Ectodermal cell (in vitro differentiated cells): ENCODE data around the gene CHRNB1.

Source experiments
- H3K27ac ChIP-seq: 2 replicates; pipeline ENCODE4 v1.7.0; 2013; ENCODE audit warnings: mild to moderate bottlenecking, low read depth, low read length; ENCODE audit not compliant: insufficient read depth, poor library complexity, severe bottlenecking
- H3K27me3 ChIP-seq: 2 replicates; pipeline ENCODE4 v1.7.0; 2013; ENCODE audit warnings: mild to moderate bottlenecking, low read length; ENCODE audit not compliant: insufficient read depth, control insufficient read depth, poor library complexity, severe bottlenecking
- H3K36me3 ChIP-seq: one replicate; pipeline ENCODE4 v1.7.0; 2013; ENCODE audit warnings: low read length; ENCODE audit not compliant: control insufficient read depth, insufficient read depth
- H3K4me1 ChIP-seq: one replicate; pipeline ENCODE4 v1.7.0; 2013; ENCODE audit warnings: low read length; ENCODE audit not compliant: control insufficient read depth, insufficient read depth
- H3K4me3 ChIP-seq: 2 replicates; pipeline ENCODE4 v1.7.0; 2013; ENCODE audit warnings: low read depth, low read length, control low read depth; ENCODE audit not compliant: insufficient read depth
- H3K9me3 ChIP-seq: 2 replicates; pipeline ENCODE4 v1.7.0; 2013; ENCODE audit warnings: mild to moderate bottlenecking, low read length, moderate library complexity; ENCODE audit not compliant: control insufficient read depth
- WGBS, 2 experiments: methylation state at CpG; one replicate each; pipeline ENCODE4 v1.1.7; 2013; ENCODE audit warnings: missing lambda C conversion rate in 2 of 2; 5-methylcytosine and 5-hydroxymethylcytosine counted together

The CHRNB1 gene

DNA sequence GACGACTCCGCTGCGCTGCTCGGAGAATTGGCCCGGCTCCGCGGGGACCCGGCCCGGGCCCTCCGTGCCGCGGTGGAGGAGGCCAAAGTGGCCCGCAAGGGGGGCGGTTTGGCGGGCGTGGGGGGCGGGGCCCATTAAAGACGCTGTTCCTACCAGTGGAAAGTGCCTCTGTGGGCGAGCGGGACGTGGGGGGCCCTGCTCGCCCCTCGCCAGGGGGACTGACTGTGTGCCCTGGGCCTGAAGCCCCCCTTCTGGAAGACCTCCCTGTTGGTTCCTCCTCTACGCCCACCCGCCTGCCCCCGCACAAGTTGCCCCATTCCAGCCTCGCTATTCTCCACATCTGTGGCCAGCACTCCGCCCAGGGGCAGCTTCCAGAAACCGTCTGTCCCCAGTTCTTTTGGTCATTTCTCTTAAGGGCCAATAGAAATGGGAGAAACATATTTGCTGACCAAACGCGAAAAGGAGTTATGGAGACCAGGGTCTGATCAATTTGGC is 7.4 kb upstream of the CHRNB1 start:
- no peak overlapping the region for H3K27ac ChIP-seq
- H3K27me3 ChIP-seq: peaks cover 59% of the 10 kb centered on the region
- H3K36me3 ChIP-seq: no peaks in the 10 kb centered on the region
- H3K4me1 ChIP-seq: peaks cover 22% of the 10 kb centered on the region
- WGBS, 2 experiments: 8 to 10% methylated on average over 31 of the region's 31 CpGs
- H3K9me3 ChIP-seq: no peaks in the 10 kb centered on the region
- peak overlapping the region; percentile 41 for H3K4me3 ChIP-seq

DNA sequence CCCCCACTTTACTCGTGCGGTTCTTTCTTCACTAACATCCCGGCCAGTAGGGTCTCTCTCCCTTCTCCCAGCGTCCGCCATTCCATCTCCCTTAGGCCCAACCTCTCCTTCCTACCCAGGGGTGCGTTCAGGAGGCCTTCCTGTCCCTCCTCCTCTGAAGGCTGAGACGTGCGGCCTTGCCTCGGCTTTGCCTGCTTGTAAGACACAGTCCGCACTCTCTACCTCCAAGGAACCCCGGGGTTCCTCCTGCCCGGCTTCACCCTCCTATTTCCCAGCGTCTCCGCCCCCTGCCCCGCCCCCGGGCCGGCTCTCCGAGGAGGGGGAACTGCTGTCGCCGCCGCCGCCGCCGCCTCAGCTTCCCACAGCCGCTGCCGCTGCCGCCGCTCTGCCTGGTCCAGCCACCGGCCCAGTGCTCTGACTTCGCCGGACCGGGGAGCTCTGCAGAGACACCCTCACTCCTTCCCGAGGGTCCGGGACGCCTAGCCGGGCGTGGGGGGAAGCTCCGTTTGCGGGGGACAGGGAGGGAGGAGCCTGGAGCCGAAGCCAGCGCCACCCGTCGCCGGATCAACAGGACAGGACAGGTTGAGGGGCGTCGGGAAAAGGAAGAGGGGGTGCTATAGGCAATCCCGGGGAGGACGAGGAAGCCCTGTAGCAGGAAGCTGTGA is 6.8 kb upstream of the CHRNB1 start:
- peak overlapping the region; percentile 41 for H3K4me3 ChIP-seq
- no peaks in the 10 kb centered on the region for H3K9me3 ChIP-seq
- H3K27ac ChIP-seq: no peak overlapping the region
- peaks cover 22% of the 10 kb centered on the region for H3K4me1 ChIP-seq
- peaks cover 61% of the 10 kb centered on the region for H3K27me3 ChIP-seq
- WGBS, 2 experiments: 2% methylated on average over 48 of the region's 48 CpGs
- no peaks in the 10 kb centered on the region for H3K36me3 ChIP-seq

DNA sequence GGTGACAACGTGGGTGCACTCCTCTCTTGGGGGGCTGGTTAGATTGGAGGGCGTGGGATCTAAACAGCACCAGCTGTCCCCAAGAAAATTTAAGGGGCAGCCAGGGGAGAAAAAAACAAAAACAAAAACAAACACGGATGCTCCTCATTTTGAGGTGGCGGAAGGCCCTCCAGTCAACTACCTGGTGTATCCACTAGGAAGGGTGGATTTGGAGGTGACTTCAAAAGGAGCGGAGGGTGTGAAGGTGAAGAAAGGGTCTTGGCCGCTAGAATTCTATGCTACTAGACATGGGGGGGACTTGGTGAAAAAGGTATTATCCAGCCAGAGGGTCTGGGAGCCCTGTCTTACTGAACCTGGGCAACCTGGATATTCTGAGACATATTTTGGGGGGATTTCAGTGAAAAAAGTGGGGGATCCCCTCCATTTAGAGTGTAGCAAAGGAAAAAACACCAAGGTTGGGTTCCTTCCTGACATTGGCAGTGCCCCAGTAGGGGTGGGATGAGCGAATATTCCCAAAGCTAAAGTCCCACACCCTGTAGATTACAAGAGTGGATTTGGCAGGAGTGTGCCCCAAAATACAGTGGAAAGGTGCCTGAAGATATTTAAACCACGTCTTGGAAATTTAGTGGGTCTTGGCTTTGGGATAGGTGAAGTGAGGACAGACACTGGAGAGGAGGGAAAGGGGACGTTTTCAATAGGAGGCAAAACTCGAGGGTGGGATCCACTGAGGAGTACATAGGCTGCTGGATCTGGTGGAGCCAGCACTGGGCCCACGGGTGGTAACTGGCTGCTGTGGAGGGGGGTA is 6.0 kb upstream of the CHRNB1 start:
- H3K4me1 ChIP-seq: peaks cover 22% of the 10 kb centered on the region
- peak overlapping the region; percentile 41 for H3K4me3 ChIP-seq
- H3K27me3 ChIP-seq: peaks cover 62% of the 10 kb centered on the region
- H3K9me3 ChIP-seq: no peaks in the 10 kb centered on the region
- H3K36me3 ChIP-seq: no peaks in the 10 kb centered on the region
- 28 to 31% methylated on average over 11 of the region's 11 CpGs for WGBS, 2 experiments
- H3K27ac ChIP-seq: no peak overlapping the region

DNA sequence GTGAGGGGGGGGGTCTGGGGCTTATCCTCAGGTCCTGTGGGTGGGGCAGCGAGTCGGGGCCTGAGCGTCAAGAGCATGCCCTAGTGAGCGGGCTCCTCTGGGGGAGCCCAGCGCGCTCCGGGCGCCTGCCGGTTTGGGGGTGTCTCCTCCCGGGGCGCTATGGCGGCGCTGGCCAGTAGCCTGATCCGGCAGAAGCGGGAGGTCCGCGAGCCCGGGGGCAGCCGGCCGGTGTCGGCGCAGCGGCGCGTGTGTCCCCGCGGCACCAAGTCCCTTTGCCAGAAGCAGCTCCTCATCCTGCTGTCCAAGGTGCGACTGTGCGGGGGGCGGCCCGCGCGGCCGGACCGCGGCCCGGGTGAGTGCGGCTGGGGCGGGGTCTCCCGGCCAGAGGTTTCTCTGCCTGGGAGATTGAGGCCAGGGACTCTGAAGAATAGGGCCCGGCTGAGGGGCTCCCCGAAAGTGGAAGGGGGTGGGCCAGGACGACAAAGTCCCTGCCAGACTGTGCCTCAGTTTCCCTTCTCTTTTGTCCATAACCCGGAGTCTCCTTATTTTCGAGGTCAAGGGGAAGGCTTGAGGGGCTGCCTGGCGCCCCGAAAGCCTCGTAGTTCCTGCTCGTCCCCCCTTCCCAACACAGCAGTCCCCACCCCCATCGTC is 5.3 kb upstream of the CHRNB1 start, which contains the start of gene FGF11:
Gene FGF11 (plus strand): TSS at position 51 of the 651 bp plus-strand sequence. CDS start 109 bp downstream, at position 160.
- Histone ChIP-seq H3K36me3 (no peaks in the 10 kb centered on the region), H3K27ac (peak within 1 kb of the TSS; percentile 79), H3K27me3 (peaks cover 69% of the 10 kb centered on the region)

DNA sequence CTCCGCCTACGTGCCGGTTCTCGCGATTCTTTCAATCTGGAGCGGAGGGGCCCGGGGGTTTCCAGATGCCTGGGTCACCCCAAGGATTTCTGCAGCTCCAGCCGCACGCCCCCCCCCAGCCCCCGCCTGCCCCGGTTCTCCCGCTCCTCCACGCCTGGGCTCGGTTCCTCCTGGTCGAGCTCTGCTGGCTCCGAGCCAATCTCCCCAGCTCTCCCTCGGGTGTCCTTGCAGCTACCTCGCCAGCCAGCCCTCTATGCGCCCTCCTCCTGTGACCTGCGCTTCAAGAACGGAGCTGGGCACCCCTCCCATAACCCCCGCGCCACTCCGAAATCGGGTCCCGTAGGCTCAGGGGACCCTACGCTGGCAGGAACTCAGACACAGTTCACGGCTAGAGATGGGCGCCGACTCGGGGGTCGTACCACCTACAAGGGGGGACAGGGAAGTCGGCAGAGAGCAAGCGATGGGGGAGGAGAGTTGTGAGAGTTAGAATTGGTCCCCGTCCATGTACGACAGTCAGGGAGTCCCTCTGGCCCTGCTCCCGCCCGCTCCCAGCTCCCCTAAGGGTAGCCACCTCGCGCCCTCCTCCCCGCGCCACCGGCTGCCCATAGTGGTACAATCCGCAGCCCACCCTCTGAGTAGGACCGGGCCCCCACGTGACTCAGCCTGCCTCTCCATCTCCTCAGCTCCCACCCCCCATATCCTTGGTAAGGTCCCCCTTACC is 4.6 kb upstream of the CHRNB1 start:
- Histone ChIP-seq H3K4me1 (peaks cover 27% of the 10 kb centered on the region), H3K27me3 (peaks cover 68% of the 10 kb centered on the region), H3K27ac (peak overlapping the region; percentile 79), H3K36me3 (no peaks in the 10 kb centered on the region), H3K9me3 (no peaks in the 10 kb centered on the region), H3K4me3 (peak overlapping the region; percentile 74)
- WGBS, 2 experiments: 0% methylated on average over 46 of the region's 46 CpGs

More for the DNA sequence above, 5.3 kb upstream of the CHRNB1 start, which contains the start of gene FGF11:
- H3K4me3 ChIP-seq: peak within 1 kb of the TSS; percentile 74
- H3K9me3 ChIP-seq: no peaks in the 10 kb centered on the region
- peaks cover 27% of the 10 kb centered on the region for H3K4me1 ChIP-seq
- WGBS, 2 experiments: 1 to 2% methylated on average over 50 of the region's 50 CpGs

DNA sequence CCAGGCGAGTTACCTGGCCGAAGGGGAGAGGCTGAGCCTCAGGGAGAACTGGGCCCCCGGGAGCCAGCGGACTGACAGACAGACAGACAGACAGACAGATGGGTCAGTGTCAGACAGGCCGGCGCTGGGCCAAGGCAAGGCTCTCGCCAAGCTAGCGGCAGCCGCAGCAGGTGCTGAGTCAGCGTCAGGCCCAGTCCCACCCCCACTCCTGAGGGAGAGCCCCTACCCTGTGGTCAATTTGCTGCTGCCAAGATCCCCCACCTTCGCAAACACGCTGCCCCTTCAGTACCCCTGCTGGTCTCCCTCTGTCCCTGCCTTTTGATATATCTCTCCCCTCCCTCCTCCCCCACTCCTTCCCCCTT is 4.0 kb upstream of the CHRNB1 start:
- Histone ChIP-seq H3K27ac (no peak overlapping the region), H3K4me3 (peak overlapping the region; percentile 74), H3K36me3 (no peaks in the 10 kb centered on the region), H3K27me3 (peaks cover 63% of the 10 kb centered on the region), H3K4me1 (peaks cover 27% of the 10 kb centered on the region), H3K9me3 (no peaks in the 10 kb centered on the region)
- 0 to 1% methylated on average over 12 of the region's 12 CpGs for WGBS, 2 experiments

DNA sequence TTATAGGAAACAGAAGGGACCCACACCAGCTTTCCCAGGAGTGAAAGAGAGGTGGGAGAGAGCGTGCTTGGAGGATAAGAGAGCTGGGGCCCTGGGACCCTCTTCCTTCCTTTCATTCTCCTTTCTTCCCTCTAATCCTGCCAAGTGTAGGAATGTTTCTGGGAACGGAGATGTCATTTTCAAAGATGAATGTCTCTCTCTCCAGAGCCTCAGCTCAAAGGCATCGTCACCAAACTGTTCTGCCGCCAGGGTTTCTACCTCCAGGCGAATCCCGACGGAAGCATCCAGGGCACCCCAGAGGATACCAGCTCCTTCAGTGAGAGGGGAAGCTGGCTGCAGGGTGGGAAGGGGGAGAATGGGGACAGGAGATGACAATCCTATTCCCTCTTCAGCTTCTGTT is 3.6 kb upstream of the CHRNB1 start:
- peaks cover 58% of the 10 kb centered on the region for H3K27me3 ChIP-seq
- no peak overlapping the region for H3K27ac ChIP-seq
- peaks cover 31% of the 10 kb centered on the region for H3K4me1 ChIP-seq
- no peak overlapping the region for H3K4me3 ChIP-seq
- H3K36me3 ChIP-seq: no peaks in the 10 kb centered on the region
- 34 to 38% methylated on average over 6 to 7 of the region's 7 CpGs for WGBS, 2 experiments
- no peaks in the 10 kb centered on the region for H3K9me3 ChIP-seq

DNA sequence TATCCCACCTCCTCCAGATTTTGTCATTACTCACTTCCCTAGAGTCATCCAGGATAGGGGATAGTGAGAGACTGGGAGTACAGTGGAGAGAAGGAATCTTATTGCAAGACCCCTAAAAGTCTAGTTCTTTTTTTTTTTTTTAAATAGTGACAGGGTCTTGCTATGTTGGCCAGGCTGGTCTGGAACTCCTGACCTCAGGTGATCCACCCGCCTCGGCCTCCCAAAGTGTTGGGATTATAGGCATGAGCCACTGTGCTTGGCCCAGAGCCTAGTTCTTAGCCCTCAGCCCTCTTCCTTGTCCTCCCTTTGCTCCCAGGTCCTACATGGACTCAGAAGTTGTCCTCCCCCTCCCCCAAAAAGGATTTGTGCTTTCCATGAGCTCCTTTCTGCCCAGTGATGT is 2.7 kb upstream of the CHRNB1 start:
- H3K27ac ChIP-seq: no peak overlapping the region
- peaks cover 50% of the 10 kb centered on the region for H3K27me3 ChIP-seq
- peaks cover 40% of the 10 kb centered on the region for H3K4me1 ChIP-seq
- no peaks in the 10 kb centered on the region for H3K9me3 ChIP-seq
- no peaks in the 10 kb centered on the region for H3K36me3 ChIP-seq
- no peak overlapping the region for H3K4me3 ChIP-seq
- 86 to 94% methylated on average over 2 of the region's 2 CpGs for WGBS, 2 experiments

DNA sequence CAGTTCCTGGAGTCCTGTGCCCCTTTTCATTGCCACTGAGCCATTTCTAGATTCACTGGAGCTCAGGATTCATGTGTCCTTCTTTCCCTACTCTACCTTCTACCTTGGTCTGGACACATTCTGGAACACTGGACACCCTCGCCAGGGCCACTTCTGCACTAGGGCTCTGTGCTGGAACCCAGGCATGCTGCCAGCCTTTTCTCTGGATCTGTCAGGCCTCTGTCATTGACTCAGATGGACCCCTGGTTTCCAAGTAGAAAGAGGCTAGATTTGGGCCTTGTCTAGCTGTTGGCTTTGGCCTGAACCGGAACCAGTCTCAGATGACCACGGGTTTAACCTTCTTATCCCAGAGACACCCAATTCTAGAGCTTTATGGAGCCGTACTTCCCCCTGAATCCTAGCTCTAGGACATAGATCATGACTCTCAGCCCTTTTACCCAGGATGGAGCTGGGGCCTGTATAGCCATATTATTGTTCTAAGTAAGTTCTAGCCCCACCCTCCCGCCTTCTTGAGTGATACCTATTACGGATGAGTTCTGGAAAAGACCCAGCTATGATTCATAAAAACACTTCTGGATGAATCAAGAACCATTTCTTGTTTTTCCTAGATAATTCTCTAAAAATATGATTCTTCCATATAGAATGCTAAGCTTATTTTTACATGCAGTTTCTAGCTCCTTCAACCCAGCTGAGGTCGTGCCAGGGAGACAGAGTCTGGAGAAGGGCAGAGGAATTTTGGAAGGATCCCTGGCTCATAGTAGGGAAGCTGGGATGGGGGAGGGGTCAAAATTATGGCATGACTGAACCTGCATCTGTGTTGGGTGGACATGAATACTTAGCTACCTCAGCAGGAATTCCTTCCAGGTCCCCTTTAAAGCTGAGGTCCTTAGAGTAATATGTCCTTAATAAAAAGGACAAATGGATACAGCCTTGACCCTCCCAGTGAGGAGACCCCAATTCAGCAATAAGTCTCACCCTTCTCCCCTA is 1.1 kb upstream of the CHRNB1 start:
- WGBS, 2 experiments: 84 to 89% methylated on average over 7 of the region's 7 CpGs
- Histone ChIP-seq H3K4me3 (no peak overlapping the region), H3K9me3 (no peaks in the 10 kb centered on the region), H3K27me3 (peaks cover 33% of the 10 kb centered on the region), H3K27ac (no peak overlapping the region), H3K4me1 (peaks cover 31% of the 10 kb centered on the region), H3K36me3 (no peaks in the 10 kb centered on the region)
